GM12872 (cell line): ENCODE measurements around the gene THBS2.

Experiments used
- TF ChIP-seq, protein P1 (sequence below): IDR thresholded peaks from 3 replicates; pipeline ENCODE4 v1.5.1; 2011; ENCODE audit warnings: low read depth, mild to moderate bottlenecking, low read length, moderate library complexity; ENCODE audit not compliant: insufficient read depth

The THBS2 gene

DNA sequence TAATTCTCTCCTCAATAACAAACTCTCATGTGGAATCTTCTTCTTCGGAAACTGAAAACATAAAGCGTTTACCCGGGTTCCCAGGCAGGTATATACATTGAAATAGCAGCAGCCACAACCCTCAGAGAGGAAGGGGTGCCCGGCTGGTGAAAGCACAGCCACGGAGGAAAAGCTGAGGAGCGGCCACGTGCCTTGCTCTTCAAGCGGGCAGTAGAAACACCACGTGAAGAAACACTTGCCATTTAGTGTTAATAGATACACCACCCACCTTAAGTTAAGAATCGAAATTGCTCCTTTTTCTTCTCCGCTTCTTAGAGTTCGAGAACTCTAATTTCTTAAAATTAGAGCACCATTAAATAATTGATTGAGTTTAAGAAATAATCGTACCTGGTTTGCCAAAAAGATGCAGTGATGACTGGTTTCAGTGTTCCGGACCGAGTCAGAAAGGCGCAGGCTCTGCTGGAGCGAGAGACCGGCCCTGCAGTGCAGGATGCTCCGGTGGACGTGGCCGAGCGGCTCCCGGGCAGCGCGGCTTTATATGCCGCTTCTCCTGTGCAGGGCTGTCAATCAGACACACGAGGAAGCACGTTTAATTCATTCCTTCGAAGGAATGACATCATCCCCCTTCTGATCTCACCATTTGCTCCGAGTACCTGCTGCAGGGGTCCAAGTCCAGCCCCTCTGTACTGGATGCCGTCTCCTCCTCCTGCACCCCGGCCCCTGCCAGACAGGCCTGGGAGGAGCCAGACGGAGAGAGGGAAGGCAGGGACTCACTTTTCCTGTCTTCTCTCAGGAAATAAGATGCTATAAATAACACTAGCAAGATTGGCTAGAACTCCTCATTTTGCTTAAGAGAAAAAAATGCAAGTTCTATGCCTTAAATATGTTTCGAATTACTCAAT lies at the start of gene THBS2:
THBS2 (minus strand) TSS at position 510 of the 902 bp plus-strand sequence. CDS start 3,062 bp downstream, outside the sequence.
- TF ChIP-seq, protein P1, sequence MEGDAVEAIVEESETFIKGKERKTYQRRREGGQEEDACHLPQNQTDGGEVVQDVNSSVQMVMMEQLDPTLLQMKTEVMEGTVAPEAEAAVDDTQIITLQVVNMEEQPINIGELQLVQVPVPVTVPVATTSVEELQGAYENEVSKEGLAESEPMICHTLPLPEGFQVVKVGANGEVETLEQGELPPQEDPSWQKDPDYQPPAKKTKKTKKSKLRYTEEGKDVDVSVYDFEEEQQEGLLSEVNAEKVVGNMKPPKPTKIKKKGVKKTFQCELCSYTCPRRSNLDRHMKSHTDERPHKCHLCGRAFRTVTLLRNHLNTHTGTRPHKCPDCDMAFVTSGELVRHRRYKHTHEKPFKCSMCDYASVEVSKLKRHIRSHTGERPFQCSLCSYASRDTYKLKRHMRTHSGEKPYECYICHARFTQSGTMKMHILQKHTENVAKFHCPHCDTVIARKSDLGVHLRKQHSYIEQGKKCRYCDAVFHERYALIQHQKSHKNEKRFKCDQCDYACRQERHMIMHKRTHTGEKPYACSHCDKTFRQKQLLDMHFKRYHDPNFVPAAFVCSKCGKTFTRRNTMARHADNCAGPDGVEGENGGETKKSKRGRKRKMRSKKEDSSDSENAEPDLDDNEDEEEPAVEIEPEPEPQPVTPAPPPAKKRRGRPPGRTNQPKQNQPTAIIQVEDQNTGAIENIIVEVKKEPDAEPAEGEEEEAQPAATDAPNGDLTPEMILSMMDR: no peak

DNA sequence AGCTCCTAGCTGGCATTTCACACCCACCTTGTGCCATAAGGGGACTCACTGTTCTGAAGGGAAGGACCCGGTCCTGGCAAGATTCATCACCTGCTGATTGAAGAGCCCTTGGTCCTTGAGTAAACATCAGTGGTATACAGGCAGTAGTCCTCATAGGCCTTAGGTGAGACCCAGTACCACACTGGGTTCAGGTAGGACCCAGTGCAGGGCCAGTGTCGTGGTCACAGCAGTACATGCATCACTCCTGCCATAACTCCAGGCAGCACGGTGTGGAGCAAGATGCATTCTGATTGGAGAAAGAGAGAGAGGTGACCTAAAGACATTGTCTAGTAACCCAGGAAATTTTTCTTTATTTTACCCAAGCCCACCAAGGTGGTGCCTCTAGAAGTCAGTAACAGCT lies 49.1 kb upstream of the THBS2 start:
- TF ChIP-seq, protein P1: no peak

DNA sequence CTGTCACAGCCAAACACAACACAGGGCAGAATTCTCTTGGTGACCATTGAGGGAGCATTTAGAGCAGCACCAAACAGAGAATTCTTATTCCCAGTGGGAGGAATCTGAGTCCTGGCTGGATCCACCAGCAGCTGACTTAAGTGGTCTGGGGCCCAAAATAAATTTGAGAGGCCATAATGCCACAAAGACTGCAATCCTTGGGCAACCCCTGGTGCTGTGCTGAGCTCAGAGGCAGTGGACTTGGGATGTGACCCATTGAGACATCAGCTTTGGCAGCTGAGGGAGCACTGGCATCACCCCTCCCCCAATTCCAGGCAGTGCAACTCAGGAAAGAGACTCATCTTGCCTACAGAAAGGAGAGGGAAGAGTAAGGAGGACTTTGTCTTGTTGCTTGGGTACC lies 48.6 kb upstream of the THBS2 start:
- TF ChIP-seq, protein P1: no peak

DNA sequence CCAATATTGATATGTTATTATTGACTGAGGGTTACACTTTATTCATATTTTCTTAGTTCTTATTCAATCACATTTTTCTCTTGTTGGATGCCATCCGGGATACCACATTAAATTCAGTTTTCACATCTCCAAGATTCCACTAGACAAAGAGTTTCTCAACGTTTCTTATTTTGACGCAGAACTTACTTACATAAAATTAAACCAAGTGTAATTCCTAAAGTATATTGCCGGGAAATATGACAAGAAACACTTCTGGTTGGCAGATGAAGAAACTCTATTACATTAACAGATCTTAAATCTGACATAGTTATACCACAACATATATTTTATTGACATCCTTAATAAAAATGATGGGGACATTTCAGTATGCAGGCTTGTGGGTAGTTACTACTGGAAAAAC lies 47.3 kb upstream of the THBS2 start:
- TF ChIP-seq, protein P1: no peak

DNA sequence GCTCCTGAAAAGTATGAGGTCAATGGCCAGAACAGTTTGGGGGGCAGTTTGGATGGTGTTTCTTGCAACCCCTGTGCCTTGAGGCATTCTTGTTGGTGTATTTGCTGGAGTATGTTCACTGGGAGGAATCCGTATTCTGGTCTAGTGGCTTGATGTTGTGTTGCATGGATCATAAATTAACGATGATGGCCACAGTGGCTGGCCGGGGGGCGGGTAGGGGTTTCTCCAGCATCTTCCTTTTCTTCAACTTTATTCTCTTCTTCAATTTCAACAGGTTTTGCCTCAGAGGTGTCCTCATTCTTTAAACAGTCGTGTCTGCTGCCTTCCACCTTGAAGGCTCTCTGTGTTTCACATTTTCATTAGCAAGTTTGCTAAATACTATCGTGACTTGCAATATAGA lies 43.0 kb upstream of the THBS2 start:
- TF ChIP-seq, protein P1: no peak

DNA sequence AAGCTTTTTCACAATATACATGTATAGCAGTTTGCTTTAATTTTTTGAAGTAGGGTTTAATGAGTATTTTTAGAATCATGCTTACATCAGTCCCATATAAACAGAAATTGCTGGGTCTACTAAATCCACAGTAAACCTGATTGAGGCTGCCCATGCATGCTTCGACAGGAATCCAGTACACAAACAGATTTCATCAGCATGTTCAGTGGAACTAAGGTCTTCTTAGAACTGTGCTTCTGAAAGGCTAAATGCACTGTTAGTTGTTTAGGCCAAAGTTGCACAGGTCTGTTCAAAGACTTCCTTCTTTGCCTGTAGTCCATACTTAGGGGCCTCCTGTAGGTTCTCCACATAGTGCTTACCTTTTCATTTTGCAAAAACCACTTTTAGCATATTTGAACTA lies 42.5 kb upstream of the THBS2 start:
- TF ChIP-seq, protein P1: no peak

DNA sequence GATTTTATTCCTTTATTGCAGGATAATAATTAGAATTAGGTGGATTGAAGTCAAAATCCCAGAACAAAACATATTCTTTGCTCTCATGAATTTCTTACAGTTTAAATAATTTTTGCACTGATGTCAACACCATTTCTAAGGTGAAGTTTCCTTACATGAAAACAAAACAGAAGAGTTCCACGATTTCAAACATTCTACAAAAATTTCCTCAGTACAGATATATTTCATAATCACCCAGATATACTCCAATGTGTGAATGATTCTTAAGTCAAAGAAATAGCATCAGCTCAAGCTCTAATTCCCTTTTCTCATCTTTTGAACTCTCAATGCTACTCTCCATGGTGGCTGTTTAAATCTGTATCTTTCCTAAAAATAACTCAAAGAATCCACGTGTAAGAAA lies 39.5 kb upstream of the THBS2 start:
- TF ChIP-seq, protein P1: no peak
